B cell (primary cell): ENCODE data around the gene ITPR1. TPM values are rescaled to one million over a fixed set of nuclear protein-coding genes. Genes with fewer than 3 reads are reported as not detected.

ENCODE experiments used
- ATAC-seq: fragments of 200-7000 bp; cut with Tn5 transposase; one replicate; pipeline ENCODE4 v1.10.0; 2021; ENCODE audit warnings: low read depth, mild to moderate bottlenecking, moderate number of reproducible peaks, moderate library complexity
- CTCF ChIA-PET: fragments of 350-600 bp; sonication (Branson Sonifier 250); formaldehyde crosslinking; loops from one replicate; lab custom pipeline; 2021; ENCODE audit warnings: antibody characterized with exemption, inconsistent platforms; lab: Charles Lee
- POLR2A ChIA-PET: fragments of 350-600 bp; sonication (Branson Sonifier 250); formaldehyde crosslinking; loops from one replicate; lab custom pipeline; 2021; ENCODE audit warnings: antibody characterized with exemption; lab: Charles Lee
- DNase-seq: peaks from one replicate; pipeline ENCODE4 v3.0.0; 2013
- H2AFZ ChIP-seq: 2 replicates; pipeline ENCODE4 v1.6.1; 2012; ENCODE audit warnings: mild to moderate bottlenecking, low read depth, low read length; ENCODE audit not compliant: insufficient read depth, poor library complexity, severe bottlenecking
- H3K27ac ChIP-seq, 2 donors: 1 replicate in 1 of 2; 2 replicates in 1 of 2; pipeline ENCODE4 v1.5.1; 2012 to 2013; ENCODE audit warnings: low read length in 2 of 2, mild to moderate bottlenecking in 2 of 2, moderate library complexity in 1 of 2
- H3K27me3 ChIP-seq, 4 experiments: fragments of 200-600 bp in 1 of 4; sonication (generic) in 1 of 4; replicated peaks in 1 of 4; 1 replicate in 2 of 4; 2 replicates in 2 of 4; pipeline versions ENCODE4 v1.6.1 to v1.7.0; 2013 to 2016; ENCODE audit warnings: low read length in 3 of 4, mild to moderate bottlenecking in 2 of 4, mixed read lengths in 1 of 4, moderate library complexity in 1 of 4; ENCODE audit not compliant: insufficient read depth in 4 of 4, control insufficient read depth in 3 of 4; ENCODE audit errors: control extremely low read depth in 1 of 4
- H3K36me3 ChIP-seq, 2 experiments: replicated peaks in 1 of 2; 1 replicate in 1 of 2; 2 replicates in 1 of 2; pipeline versions ENCODE4 v1.6.1 to v1.7.1; 2013; ENCODE audit warnings: low read length in 1 of 2; ENCODE audit not compliant: insufficient read depth in 2 of 2, control insufficient read depth in 1 of 2; ENCODE audit errors: control extremely low read depth in 1 of 2, extremely low read depth in 1 of 2
- H3K4me1 ChIP-seq, 2 donors: fragments of 200-600 bp in 1 of 2; sonication (generic) in 1 of 2; 1 replicate in 1 of 2; 2 replicates in 1 of 2; pipeline versions ENCODE4 v1.5.1 to v1.6.1; 2013 to 2017; ENCODE audit warnings: low read length in 2 of 2; ENCODE audit not compliant: control insufficient read depth in 2 of 2, insufficient read depth in 2 of 2
- H3K4me2 ChIP-seq: replicated peaks from 2 replicates; pipeline ENCODE3; 2012; ENCODE audit warnings: mild to moderate bottlenecking, low read depth, low read length; ENCODE audit not compliant: poor library complexity, severe bottlenecking
- H3K4me3 ChIP-seq, 5 experiments: fragments of 200-600 bp in 1 of 5; sonication (generic) in 1 of 5; 1 replicate in 3 of 5; 2 replicates in 2 of 5; pipeline versions ENCODE4 v1.5.1 to v1.7.0; 2011 to 2016; ENCODE audit warnings: low read length in 4 of 5, mild to moderate bottlenecking in 4 of 5, low read depth in 2 of 5, control low read depth in 1 of 5, moderate library complexity in 1 of 5; ENCODE audit not compliant: insufficient read depth in 1 of 5; ENCODE audit errors: control extremely low read depth in 1 of 5, extremely low read depth in 1 of 5
- H3K79me2 ChIP-seq: fragments of 200-600 bp; sonication (generic); one replicate; pipeline ENCODE4 v1.6.0; 2016; ENCODE audit warnings: low read length; ENCODE audit not compliant: control insufficient read depth, insufficient read depth
- H3K9ac ChIP-seq: fragments of 200-600 bp; sonication (generic); 2 replicates; pipeline ENCODE4 v1.6.1; 2017; ENCODE audit warnings: mild to moderate bottlenecking, low read length, moderate library complexity
- H3K9me3 ChIP-seq, 3 donors: one replicate each; pipeline versions ENCODE4 v1.6.1 to v1.7.1; 2013; ENCODE audit warnings: low read length in 2 of 3; ENCODE audit not compliant: control insufficient read depth in 2 of 3, insufficient read depth in 1 of 3; ENCODE audit errors: control extremely low read depth in 1 of 3
- H4K20me1 ChIP-seq: 2 replicates; pipeline ENCODE4 v1.6.0; 2012; ENCODE audit warnings: mild to moderate bottlenecking, low read length; ENCODE audit not compliant: insufficient read depth, control insufficient read depth, poor library complexity, severe bottlenecking
- H3K27ac Mint-ChIP-seq: one replicate; pipeline ENCODE4 v1.8.0; 2021; ENCODE audit warnings: mixed read lengths
- H3K27me3 Mint-ChIP-seq: one replicate; pipeline ENCODE4 v1.8.0; 2021; ENCODE audit warnings: mixed read lengths
- H3K4me1 Mint-ChIP-seq: one replicate; pipeline ENCODE4 v1.8.0; 2021; ENCODE audit warnings: mixed read lengths
- H3K4me3 Mint-ChIP-seq: one replicate; pipeline ENCODE4 v1.8.0; 2021; ENCODE audit warnings: mixed read lengths
- H3K9me3 Mint-ChIP-seq: one replicate; pipeline ENCODE4 v1.8.0; 2022; ENCODE audit warnings: mixed read lengths; ENCODE audit not compliant: insufficient read depth
- EZH2 ChIP-seq: IDR thresholded peaks from 2 replicates; pipeline ENCODE4 v1.6.1; 2012; ENCODE audit warnings: borderline replicate concordance, low read depth, mild to moderate bottlenecking, moderate library complexity, low read length; ENCODE audit not compliant: insufficient read depth, poor library complexity, severe bottlenecking
- WGBS: methylation state at CpG from one replicate; pipeline ENCODE4 v1.1.5; 2013; ENCODE audit warnings: missing lambda C conversion rate; ENCODE audit not compliant: insufficient coverage; 5-methylcytosine and 5-hydroxymethylcytosine counted together
- intact Hi-C: fragments of 100-400 bp; cut with micrococcal nuclease; formaldehyde crosslinking; loops from one replicate; pipeline ENCODE4 v1.10.0; 2022
- polyA plus RNA-seq: library from polyadenylated mRNA; depleted of rRNA; stranded (reverse); fragments of >200 nt; gene quantifications from 2 replicates; pipeline ENCODE4 v1.2.3, GENCODE V29; 2012
- total RNA-seq, 2 donors: library from RNA; stranded (reverse); fragments of 120-200 nt in 1 of 2; gene quantifications; 1 replicate in 1 of 2; 2 replicates in 1 of 2; pipeline versions ENCODE4 v1.2.3 to v1.2.4, GENCODE V29; 2013 to 2022
- TF ChIP-seq, protein P1 (sequence below): fragments of 200-600 bp; IDR thresholded peaks from one replicate; pipeline ENCODE4 v1.8.0; 2022; ENCODE audit warnings: antibody characterized with exemption, mild to moderate bottlenecking

Gene ITPR1
- total and polyA plus RNA-seq, 2 donors (not counting 1 experiment from before 2014, with no cell fraction given): 64.0 to 332 TPM

DNA sequence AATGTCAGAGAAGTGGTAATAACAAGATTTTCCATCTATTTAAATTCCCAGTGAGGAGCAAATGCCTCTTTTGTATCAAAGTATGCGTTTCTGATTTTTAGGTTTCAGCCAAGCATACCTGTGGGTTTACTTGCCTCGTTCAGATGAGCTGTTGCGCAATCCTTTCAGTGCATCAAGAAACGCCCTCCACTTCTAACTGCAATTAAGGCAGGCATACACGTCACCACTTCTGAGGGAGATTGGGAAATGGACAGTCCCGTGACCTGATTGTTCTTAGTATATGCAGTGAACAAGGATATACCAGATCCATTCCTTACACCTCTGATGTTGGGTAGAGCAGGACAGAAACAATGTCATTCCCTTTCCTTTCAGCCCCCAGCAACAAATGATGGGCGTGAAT lies 219.0 kb downstream of the ITPR1 start:
- H3K4me3 ChIP-seq: no peak overlapping the region
- no peak overlapping the region for H3K27ac ChIP-seq
- peaks cover 12% of the 10 kb centered on the region for H3K79me2 ChIP-seq
- H3K9ac ChIP-seq: no peak overlapping the region
- POLR2A ChIA-PET: no interaction called here
- ATAC-seq: no peak
- TF ChIP-seq EZH2: no peak
- TF ChIP-seq, protein P1, sequence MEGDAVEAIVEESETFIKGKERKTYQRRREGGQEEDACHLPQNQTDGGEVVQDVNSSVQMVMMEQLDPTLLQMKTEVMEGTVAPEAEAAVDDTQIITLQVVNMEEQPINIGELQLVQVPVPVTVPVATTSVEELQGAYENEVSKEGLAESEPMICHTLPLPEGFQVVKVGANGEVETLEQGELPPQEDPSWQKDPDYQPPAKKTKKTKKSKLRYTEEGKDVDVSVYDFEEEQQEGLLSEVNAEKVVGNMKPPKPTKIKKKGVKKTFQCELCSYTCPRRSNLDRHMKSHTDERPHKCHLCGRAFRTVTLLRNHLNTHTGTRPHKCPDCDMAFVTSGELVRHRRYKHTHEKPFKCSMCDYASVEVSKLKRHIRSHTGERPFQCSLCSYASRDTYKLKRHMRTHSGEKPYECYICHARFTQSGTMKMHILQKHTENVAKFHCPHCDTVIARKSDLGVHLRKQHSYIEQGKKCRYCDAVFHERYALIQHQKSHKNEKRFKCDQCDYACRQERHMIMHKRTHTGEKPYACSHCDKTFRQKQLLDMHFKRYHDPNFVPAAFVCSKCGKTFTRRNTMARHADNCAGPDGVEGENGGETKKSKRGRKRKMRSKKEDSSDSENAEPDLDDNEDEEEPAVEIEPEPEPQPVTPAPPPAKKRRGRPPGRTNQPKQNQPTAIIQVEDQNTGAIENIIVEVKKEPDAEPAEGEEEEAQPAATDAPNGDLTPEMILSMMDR: no peak
- WGBS: 82% methylated on average over 3 of the region's 7 CpGs
- H4K20me1 ChIP-seq: peaks cover 30% of the 10 kb centered on the region
- DNase-seq: no peak
- no peaks in the 10 kb centered on the region for H3K27me3 Mint-ChIP-seq
- H3K4me3 Mint-ChIP-seq: no peak overlapping the region
- H3K27ac Mint-ChIP-seq: no peak overlapping the region
- intact Hi-C loops: loop anchor here (5.0 to 10.0 kb wide), 2 partner anchors 113 to 485 kb away; no protein-coding TSS in a partner anchor
- no peaks in the 10 kb centered on the region for H3K27me3 ChIP-seq
- CTCF ChIA-PET: interaction anchor here (0.6 to 10.0 kb wide), 67 partner anchors 8 to 449 kb away, joined by 3 to 391 read pairs (median 4); partner anchors contain the start of gene BHLHE40
- H3K9me3 Mint-ChIP-seq: no peaks in the 10 kb centered on the region
- no peaks in the 10 kb centered on the region for H3K4me1 Mint-ChIP-seq
- H3K4me1 ChIP-seq: no peaks in the 10 kb centered on the region
- peaks cover 2 to 86% of the 10 kb centered on the region in 2 experiments for H3K36me3 ChIP-seq
- no peak overlapping the region for H3K4me2 ChIP-seq
- H3K9me3 ChIP-seq: no peaks in the 10 kb centered on the region
- no peak overlapping the region for H2AFZ ChIP-seq

DNA sequence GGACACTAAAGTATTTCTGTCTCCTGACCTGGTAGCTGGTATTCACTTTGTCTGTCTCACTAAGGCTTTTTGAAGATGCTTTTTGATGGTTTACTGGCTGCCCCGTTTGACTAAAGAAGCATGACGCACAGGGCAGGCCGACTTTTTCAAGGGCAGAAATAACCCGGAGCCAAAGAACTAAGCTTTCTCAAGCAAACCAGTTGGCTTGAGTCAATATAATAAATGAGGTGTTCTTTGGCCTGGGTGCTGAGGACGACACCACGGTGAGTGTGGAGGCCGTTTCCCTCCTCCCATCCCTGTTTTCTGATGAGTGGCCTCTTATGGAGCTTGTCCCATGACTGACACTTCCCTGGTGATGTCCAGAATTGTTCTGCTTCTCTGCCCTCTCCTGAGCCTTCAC lies 220.9 kb downstream of the ITPR1 start:
- no peak for DNase-seq
- H3K9me3 Mint-ChIP-seq: no peaks in the 10 kb centered on the region
- TF ChIP-seq, protein P1: no peak
- no peak for TF ChIP-seq EZH2

More for the DNA sequence above, 220.9 kb downstream of the ITPR1 start:
- H3K27me3 ChIP-seq: no peaks in the 10 kb centered on the region
- no peak for ATAC-seq
- no peak overlapping the region for H3K27ac ChIP-seq
- intact Hi-C loops: loop anchor here (5.0 to 10.0 kb wide), 2 partner anchors 111 to 483 kb away; no protein-coding TSS in a partner anchor
- peaks cover 44% of the 10 kb centered on the region for H4K20me1 ChIP-seq
- H3K9me3 ChIP-seq: no peaks in the 10 kb centered on the region
- no peak overlapping the region for H2AFZ ChIP-seq
- H3K79me2 ChIP-seq: peaks cover 15% of the 10 kb centered on the region
- H3K4me3 Mint-ChIP-seq: no peak overlapping the region
- H3K27ac Mint-ChIP-seq: no peak overlapping the region
- no peak overlapping the region for H3K4me2 ChIP-seq
- WGBS: 95% methylated on average over 7 of the region's 7 CpGs
- H3K4me3 ChIP-seq: no peak overlapping the region
- H3K9ac ChIP-seq: no peak overlapping the region
- no peaks in the 10 kb centered on the region for H3K4me1 Mint-ChIP-seq
- ChIA-PET CTCF (interaction anchor here (5.9 to 10.0 kb wide), 2 partner anchors 314 to 343 kb away, joined by 79 to 391 read pairs; no protein-coding TSS in a partner anchor), POLR2A (interaction anchor here (0.5 kb wide), 1 partner anchor 410 kb away, joined by 5 read pairs; no protein-coding TSS in a partner anchor)
- H3K36me3 ChIP-seq: peaks cover 2 to 86% of the 10 kb centered on the region in 2 experiments
- H3K4me1 ChIP-seq: no peaks in the 10 kb centered on the region
- H3K27me3 Mint-ChIP-seq: no peaks in the 10 kb centered on the region
